Mesenchymal stem cell (in vitro differentiated cells and primary cell): ENCODE measurements around the gene SYT17.

Source experiments
- DNase-seq: peaks from one replicate; pipeline ENCODE4 v3.0.0-alpha.2; 2013
- H2AFZ ChIP-seq: one replicate; pipeline ENCODE4 v1.6.1; 2013; ENCODE audit warnings: low read depth, mild to moderate bottlenecking, control low read depth, inconsistent platforms, low read length, moderate library complexity
- H2AK5ac ChIP-seq: 2 replicates; pipeline ENCODE4 v1.6.1; 2013; ENCODE audit warnings: low read length, moderate library complexity, mild to moderate bottlenecking, inconsistent platforms; ENCODE audit not compliant: severe bottlenecking
- H2BK120ac ChIP-seq: one replicate; pipeline ENCODE4 v1.6.1; 2013; ENCODE audit warnings: low read depth, mild to moderate bottlenecking, inconsistent platforms, low read length, moderate library complexity
- H2BK12ac ChIP-seq, 2 experiments: one replicate each; pipeline ENCODE4 v1.6.1; 2013; ENCODE audit warnings: inconsistent platforms in 2 of 2, low read length in 2 of 2, mild to moderate bottlenecking in 2 of 2, moderate library complexity in 2 of 2, control low read depth in 1 of 2
- H2BK15ac ChIP-seq: one replicate; pipeline ENCODE4 v1.6.1; 2013; ENCODE audit warnings: mild to moderate bottlenecking, low read depth, inconsistent platforms; ENCODE audit not compliant: poor library complexity, severe bottlenecking
- H2BK5ac ChIP-seq: 2 replicates; pipeline ENCODE4 v1.6.1; 2013; ENCODE audit warnings: low read depth, mild to moderate bottlenecking, low read length, control low read depth, inconsistent platforms; ENCODE audit not compliant: poor library complexity, severe bottlenecking
- H3K14ac ChIP-seq, 2 experiments: one replicate each; pipeline ENCODE4 v1.6.1; 2013; ENCODE audit warnings: inconsistent platforms in 2 of 2, low read length in 2 of 2, control low read depth in 1 of 2, mild to moderate bottlenecking in 1 of 2, moderate library complexity in 1 of 2
- H3K18ac ChIP-seq, 2 experiments: one replicate each; pipeline ENCODE4 v1.6.1; 2013; ENCODE audit warnings: inconsistent platforms in 2 of 2, low read length in 2 of 2, control low read depth in 1 of 2, low read depth in 1 of 2, mild to moderate bottlenecking in 1 of 2
- H3K23ac ChIP-seq, 2 experiments: one replicate each; pipeline ENCODE4 v1.6.1; 2013; ENCODE audit warnings: inconsistent platforms in 2 of 2, low read length in 2 of 2, mild to moderate bottlenecking in 2 of 2, moderate library complexity in 2 of 2, control low read depth in 1 of 2
- H3K27ac ChIP-seq: 2 replicates; pipeline ENCODE4 v1.5.1; 2013; ENCODE audit warnings: mild to moderate bottlenecking, moderate library complexity, low read length, control low read depth, inconsistent platforms; ENCODE audit not compliant: poor library complexity, severe bottlenecking
- H3K27me3 ChIP-seq, 2 experiments: 2 replicates each; pipeline versions ENCODE4 v1.6.1 to v1.7.0; 2013; ENCODE audit warnings: low read length in 2 of 2, mild to moderate bottlenecking in 2 of 2, moderate library complexity in 2 of 2, control low read depth in 1 of 2, inconsistent platforms in 1 of 2; ENCODE audit not compliant: control insufficient read depth in 1 of 2, insufficient read depth in 1 of 2
- H3K36me3 ChIP-seq, 2 experiments: 2 replicates each; pipeline versions ENCODE4 v1.6.1 to v1.7.0; 2013; ENCODE audit warnings: low read length in 2 of 2, control low read depth in 1 of 2, inconsistent platforms in 1 of 2, low read depth in 1 of 2, mild to moderate bottlenecking in 1 of 2; ENCODE audit not compliant: insufficient read depth in 2 of 2, control insufficient read depth in 1 of 2
- H3K4ac ChIP-seq, 2 experiments: one replicate each; pipeline ENCODE4 v1.6.1; 2013; ENCODE audit warnings: inconsistent platforms in 2 of 2, low read length in 2 of 2, mild to moderate bottlenecking in 2 of 2, moderate library complexity in 2 of 2, control low read depth in 1 of 2, low read depth in 1 of 2
- H3K4me1 ChIP-seq: 2 replicates; pipeline ENCODE4 v1.6.1; 2013; ENCODE audit warnings: low read depth, low read length, control low read depth; ENCODE audit not compliant: control insufficient read depth, insufficient read depth
- H3K4me2 ChIP-seq: 2 replicates; pipeline ENCODE4 v1.6.1; 2013; ENCODE audit warnings: low read length, mild to moderate bottlenecking, inconsistent platforms; ENCODE audit not compliant: poor library complexity, severe bottlenecking
- H3K4me3 ChIP-seq, 2 experiments: 2 replicates each; pipeline versions ENCODE4 v1.5.1 to v1.7.0; 2013; ENCODE audit warnings: low read length in 2 of 2, mild to moderate bottlenecking in 2 of 2, control low read depth in 1 of 2, low read depth in 1 of 2; ENCODE audit not compliant: insufficient read depth in 1 of 2
- H3K79me1 ChIP-seq: replicated peaks from 2 replicates; pipeline ENCODE4 v1.6.1; 2013; ENCODE audit warnings: mild to moderate bottlenecking, control low read depth, low read length, inconsistent platforms; ENCODE audit not compliant: poor library complexity, severe bottlenecking
- H3K9ac ChIP-seq: 2 replicates; pipeline ENCODE4 v1.7.0; 2013; ENCODE audit warnings: mild to moderate bottlenecking, low read length, moderate library complexity
- H3K9me3 ChIP-seq: 2 replicates; pipeline ENCODE4 v1.7.0; 2013; ENCODE audit warnings: mild to moderate bottlenecking, low read length; ENCODE audit not compliant: control insufficient read depth
- H4K8ac ChIP-seq: one replicate; pipeline ENCODE4 v1.6.1; 2013; ENCODE audit warnings: inconsistent platforms, mild to moderate bottlenecking, low read length, moderate library complexity
- H4K91ac ChIP-seq: one replicate; pipeline ENCODE4 v1.6.1; 2013; ENCODE audit warnings: mild to moderate bottlenecking, low read length, inconsistent platforms
- WGBS: methylation state at CpG from one replicate; pipeline ENCODE4 v1.1.7; 2013; ENCODE audit warnings: mixed read lengths; 5-methylcytosine and 5-hydroxymethylcytosine counted together

The SYT17 gene

GRCh38 chr16:19132898-19133297 lies 35.1 kb upstream of the SYT17 start:
- Histone ChIP-seq H3K27me3 (no peaks in the 10 kb centered on the region), H3K27ac (no peak overlapping the region), H3K4me3 (no peak overlapping the region), H3K18ac (peak overlapping the region; percentile 26 to 77), H3K4ac (peak overlapping the region; percentile 19 to 64), H3K9me3 (no peaks in the 10 kb centered on the region), H3K79me1 (no peaks in the 10 kb centered on the region), H2AK5ac (no peak overlapping the region), H3K23ac (no peak overlapping the region), H3K14ac (no peak overlapping the region), H3K4me1 (peaks cover 17% of the 10 kb centered on the region), H3K4me2 (no peak overlapping the region), H2BK15ac (peak overlapping the region; percentile 26), H4K91ac (peak overlapping the region; percentile 34), H2BK120ac (peak overlapping the region; percentile 58), H3K9ac (no peak overlapping the region), H4K8ac (peak overlapping the region; percentile 78), H2AFZ (no peak overlapping the region), H2BK12ac (peak overlapping the region; percentile 90 to 95), H3K36me3 (no peaks in the 10 kb centered on the region), H2BK5ac (no peak overlapping the region)
- peak; percentile 84 for DNase-seq
- 39% methylated on average over 11 of the region's 11 CpGs for WGBS

GRCh38 chr16:19133600-19133999 lies 34.4 kb upstream of the SYT17 start:
- no peak overlapping the region for H2BK15ac ChIP-seq
- no peaks in the 10 kb centered on the region for H3K27me3 ChIP-seq
- H3K9me3 ChIP-seq = no peaks in the 10 kb centered on the region
- no peak overlapping the region for H3K27ac ChIP-seq
- WGBS = no CpG with 5 or more reads among the region's 1 CpG
- no peaks in the 10 kb centered on the region for H3K79me1 ChIP-seq
- H2BK12ac ChIP-seq = no peak overlapping the region
- no peak overlapping the region for H3K4me3 ChIP-seq
- H3K4ac ChIP-seq = no peak overlapping the region
- H4K91ac ChIP-seq = no peak overlapping the region
- H4K8ac ChIP-seq = no peak overlapping the region
- no peak overlapping the region for H3K23ac ChIP-seq
- H2AFZ ChIP-seq = no peak overlapping the region
- H2BK5ac ChIP-seq = no peak overlapping the region
- no peak for DNase-seq
- H3K9ac ChIP-seq = no peak overlapping the region
- H2AK5ac ChIP-seq = no peak overlapping the region
- no peak overlapping the region for H3K14ac ChIP-seq
- H3K36me3 ChIP-seq = no peaks in the 10 kb centered on the region
- H3K4me2 ChIP-seq = no peak overlapping the region
- H2BK120ac ChIP-seq = no peak overlapping the region
- H3K18ac ChIP-seq = no peak overlapping the region
- peaks cover 19% of the 10 kb centered on the region for H3K4me1 ChIP-seq

- 70% methylated on average over 4 of the region's 10 CpGs for WGBS
- no peaks in the 10 kb centered on the region for H3K79me1 ChIP-seq
- no peak overlapping the region for H3K14ac ChIP-seq
Observed at GRCh38 chr16:19135201-19135842, 32.7 kb upstream of the SYT17 start.

GRCh38 chr16:19135896-19136438 lies 32.1 kb upstream of the SYT17 start:
- DNase-seq = no peak
- Histone ChIP-seq H3K79me1 (no peaks in the 10 kb centered on the region), H3K9ac (no peak overlapping the region), H3K9me3 (no peaks in the 10 kb centered on the region), H2BK15ac (peak overlapping the region; percentile 99), H3K18ac (peak overlapping the region; percentile 60 to 80), H2AK5ac (no peak overlapping the region), H2BK12ac (peak overlapping the region; percentile 80 to 85), H2AFZ (no peak overlapping the region), H2BK5ac (no peak overlapping the region), H4K8ac (no peak overlapping the region), H3K27ac (no peak overlapping the region), H4K91ac (peak overlapping the region; percentile 67), H3K23ac (no peak overlapping the region), H3K4me2 (no peak overlapping the region), H3K4ac (peak overlapping the region in 1 of 2 experiments; percentile 65), H2BK120ac (no peak overlapping the region), H3K4me1 (peaks cover 17% of the 10 kb centered on the region), H3K36me3 (no peaks in the 10 kb centered on the region), H3K4me3 (no peak overlapping the region), H3K27me3 (no peaks in the 10 kb centered on the region), H3K14ac (no peak overlapping the region)
- 36% methylated on average over 7 of the region's 7 CpGs for WGBS

More at GRCh38 chr16:19135201-19135842, 32.7 kb upstream of the SYT17 start:
- no peak overlapping the region for H2AK5ac ChIP-seq
- no peaks in the 10 kb centered on the region for H3K36me3 ChIP-seq
- H3K23ac ChIP-seq = no peak overlapping the region
- peak overlapping the region; percentile 99 for H2BK15ac ChIP-seq
- no peak overlapping the region for H2BK120ac ChIP-seq
- no peaks in the 10 kb centered on the region for H3K9me3 ChIP-seq
- H3K4me2 ChIP-seq = no peak overlapping the region
- no peak overlapping the region for H2AFZ ChIP-seq
- H3K27ac ChIP-seq = no peak overlapping the region
- H4K8ac ChIP-seq = peak overlapping the region; percentile 38
- no peak overlapping the region for H2BK5ac ChIP-seq
- H3K4me1 ChIP-seq = peaks cover 18% of the 10 kb centered on the region
- peak overlapping the region in 1 of 2 experiments; percentile 62 for H3K4ac ChIP-seq
- H3K9ac ChIP-seq = no peak overlapping the region
- H2BK12ac ChIP-seq = peak overlapping the region; percentile 85
- no peak for DNase-seq
- no peaks in the 10 kb centered on the region for H3K27me3 ChIP-seq
- H4K91ac ChIP-seq = peak overlapping the region; percentile 64
- peak overlapping the region; percentile 46 to 80 for H3K18ac ChIP-seq
- peak overlapping the region in 1 of 2 experiments; percentile 7 for H3K4me3 ChIP-seq
